GM13976 (cell line): Measurements from ENCODE around the gene ATP1A3.
"Not testable (repeated sequence)": the region's sequence is repeated elsewhere in the genome, so short reads cannot be mapped to it uniquely, and the experiment has no call there.

Experiments used
- DNase-seq: peaks from one replicate; pipeline ENCODE4 v3.0.0; 2012; ENCODE audit warnings: low spot score
- CTCF ChIP-seq: IDR thresholded peaks from 2 replicates; pipeline ENCODE4 v1.5.1; 2012; ENCODE audit warnings: borderline replicate concordance, mild to moderate bottlenecking; ENCODE audit not compliant: insufficient read depth; ENCODE audit errors: extremely low read depth, missing control alignments, control extremely low read depth
- in situ Hi-C: fragments of 300-500 bp; cut with MboI; formaldehyde crosslinking; loops from one replicate; pipeline ENCODE4 v1.12.0; 2022; ENCODE audit warnings: low sequenced_read_pairs, mixed read lengths, inconsistent platforms; ENCODE audit not compliant: unreplicated experiment

ATP1A3 gene

GRCh38 chr19:41994521-41994971 is 516 bp upstream of the ATP1A3 start:
- in situ Hi-C loops, result no loop called here
- TF ChIP-seq CTCF, result no peak
- no peak for DNase-seq

- in situ Hi-C loops, DNase-seq: not testable (repeated sequence)
These were observed 2.0 kb downstream of the ATP1A3 start for GRCh38 chr19:41991925-41992569.

GRCh38 chr19:41991025-41991424 is 3.0 kb downstream of the ATP1A3 start:
- DNase-seq, result no peak
- in situ Hi-C loops, result no loop called here
- TF ChIP-seq CTCF, result no peak

GRCh38 chr19:41990615-41991014 is 3.4 kb downstream of the ATP1A3 start:
- DNase-seq, result no peak
- in situ Hi-C loops, result no loop called here
- TF ChIP-seq CTCF, result no peak

- DNase-seq, result no peak
- in situ Hi-C loops, result no loop called here
- TF ChIP-seq CTCF, result no peak
These were observed 4.0 kb downstream of the ATP1A3 start for GRCh38 chr19:41990028-41990427.

GRCh38 chr19:41988947-41989346 is 5.1 kb downstream of the ATP1A3 start:
- in situ Hi-C loops, result no loop called here
- no peak for DNase-seq
- no peak for TF ChIP-seq CTCF

GRCh38 chr19:41987141-41987860 is 6.7 kb downstream of the ATP1A3 start:
- in situ Hi-C loops, result no loop called here
- no peak for TF ChIP-seq CTCF

More at GRCh38 chr19:41987141-41987860, 6.7 kb downstream of the ATP1A3 start:
- no peak for DNase-seq
